Endothelial cell of umbilical vein (primary cell): ENCODE results near the gene CXCR3. TPM values are rescaled to one million over a fixed set of nuclear protein-coding genes. Genes with fewer than 3 reads are reported as not detected.
"Not testable (repeated sequence)": the region's sequence is repeated elsewhere in the genome, so short reads cannot be mapped to it uniquely, and the experiment has no call there.

Experiments used
- BruUV-seq: library from RNA; stranded (reverse); fragments of 400-500 nt; replicated peaks from 2 replicates; lab custom pipeline; 2021; lab: Mats Ljungman, UMichigan
- CTCF ChIA-PET: fragments of 300-600, 350-600 bp; sonication (Branson Sonifier 250); formaldehyde crosslinking; loops from one replicate; lab custom pipeline; 2021; ENCODE audit warnings: antibody characterized with exemption, inconsistent platforms; lab: Charles Lee
- POLR2A ChIA-PET: fragments of 300-600, 350-600 bp; sonication (Branson Sonifier 250); formaldehyde crosslinking; loops from one replicate; lab custom pipeline; 2021; ENCODE audit warnings: antibody characterized with exemption, inconsistent platforms; lab: Charles Lee
- DNase-seq: peaks from one replicate; pipeline ENCODE4 v3.0.0-alpha.2; 2011; ENCODE audit warnings: low read depth, low spot score
- FAIRE-seq: peaks from 2 replicates; lab custom pipeline; 2011; peaks lifted over from hg19 to GRCh38; lab: Jason Lieb, UNC
- H2AFZ ChIP-seq: 2 replicates; pipeline ENCODE4 v1.6.0; 2012; ENCODE audit warnings: low read depth, low read length, control low read depth, inconsistent platforms
- H3K27ac ChIP-seq: 2 replicates; pipeline ENCODE4 v1.5.1; 2011; ENCODE audit warnings: low read depth, mild to moderate bottlenecking, control low read depth, low read length, moderate library complexity; ENCODE audit not compliant: insufficient read depth
- H3K27me3 ChIP-seq, 2 experiments: 2 replicates each; pipeline versions ENCODE4 v1.6.0 to v1.6.1; 2011; ENCODE audit warnings: low read length in 2 of 2, mixed read lengths in 1 of 2; ENCODE audit not compliant: control insufficient read depth in 2 of 2, insufficient read depth in 2 of 2
- H3K36me3 ChIP-seq, 2 experiments: 2 replicates in 1 of 2; 3 replicates in 1 of 2; pipeline ENCODE4 v1.5.1; 2011; ENCODE audit warnings: low read length in 2 of 2, mild to moderate bottlenecking in 1 of 2, moderate library complexity in 1 of 2; ENCODE audit not compliant: control insufficient read depth in 2 of 2, insufficient read depth in 2 of 2; ENCODE audit errors: extremely low read depth in 1 of 2
- H3K4me1 ChIP-seq: 3 replicates; pipeline ENCODE4 v1.5.1; 2011; ENCODE audit warnings: mild to moderate bottlenecking, low read length; ENCODE audit not compliant: control insufficient read depth, insufficient read depth; ENCODE audit errors: extremely low read depth
- H3K4me2 ChIP-seq: 2 replicates; pipeline ENCODE4 v1.6.1; 2011; ENCODE audit warnings: low read length, control low read depth, mixed read lengths; ENCODE audit not compliant: insufficient read depth
- H3K4me3 ChIP-seq, 3 experiments: fragments of 200-600 bp in 1 of 3; sonication (generic), shearing (Covaris generic) in 1 of 3; replicated peaks in 1 of 3; 2 replicates each; pipeline ENCODE4 v1.5.1; 2011 to 2016; ENCODE audit warnings: control low read depth in 3 of 3, low read length in 3 of 3, mild to moderate bottlenecking in 2 of 3, inconsistent platforms in 1 of 3, low read depth in 1 of 3, moderate library complexity in 1 of 3; ENCODE audit not compliant: insufficient read depth in 1 of 3
- H3K79me2 ChIP-seq: 2 replicates; pipeline ENCODE4 v1.6.0; 2012; ENCODE audit warnings: low read length, inconsistent platforms; ENCODE audit not compliant: control insufficient read depth, insufficient read depth
- H3K9ac ChIP-seq: replicated peaks from 2 replicates; pipeline ENCODE3; 2011; ENCODE audit warnings: low read length, control low read depth; ENCODE audit not compliant: insufficient read depth; ENCODE audit errors: extremely low read depth
- H3K9me1 ChIP-seq: replicated peaks from 3 replicates; pipeline ENCODE4 v1.6.0; 2011; ENCODE audit warnings: mild to moderate bottlenecking, low read length; ENCODE audit not compliant: control insufficient read depth, insufficient read depth; ENCODE audit errors: extremely low read depth
- H3K9me3 ChIP-seq: replicated peaks from 2 replicates; pipeline ENCODE4 v1.5.1; 2012; ENCODE audit warnings: low read length, inconsistent platforms; ENCODE audit not compliant: control insufficient read depth, insufficient read depth
- H4K20me1 ChIP-seq: replicated peaks from 2 replicates; pipeline ENCODE3; 2011; ENCODE audit warnings: mild to moderate bottlenecking, low read length; ENCODE audit not compliant: control insufficient read depth, insufficient read depth; ENCODE audit errors: extremely low read depth
- CTCF ChIP-seq, 2 donors: IDR thresholded peaks; 1 replicate in 1 of 2; 2 replicates in 1 of 2; pipeline ENCODE4 v1.5.1; 2011; ENCODE audit warnings: low read length in 2 of 2, mild to moderate bottlenecking in 2 of 2, moderate library complexity in 2 of 2, control low read depth in 1 of 2, inconsistent platforms in 1 of 2, low read depth in 1 of 2; ENCODE audit not compliant: insufficient read depth in 1 of 2; ENCODE audit errors: extremely low read depth in 1 of 2
- FOS ChIP-seq: IDR thresholded peaks from 2 replicates; pipeline ENCODE4 v1.6.1; 2011; ENCODE audit warnings: mild to moderate bottlenecking, low read length, moderate library complexity, borderline replicate concordance; ENCODE audit not compliant: insufficient read depth
- JUN ChIP-seq: IDR thresholded peaks from 2 replicates; pipeline ENCODE4 v1.6.1; 2011; ENCODE audit warnings: borderline replicate concordance, low read depth; ENCODE audit not compliant: insufficient read length, insufficient read depth
- MAX ChIP-seq: IDR thresholded peaks from 2 replicates; pipeline ENCODE4 v1.6.1; 2011; ENCODE audit not compliant: insufficient read depth, insufficient read length
- MYC ChIP-seq: IDR thresholded peaks from one replicate; pipeline ENCODE4 v1.6.1; 2011; ENCODE audit warnings: mild to moderate bottlenecking, low read depth, low read length
- POLR2A ChIP-seq: IDR thresholded peaks from 2 replicates; pipeline ENCODE4 v1.6.1; 2012; ENCODE audit warnings: low read depth, mild to moderate bottlenecking, control low read depth, low read length
- POLR2AphosphoS5 ChIP-seq: IDR thresholded peaks from 2 replicates; pipeline ENCODE4 v1.6.1; 2012; ENCODE audit warnings: low read depth, mild to moderate bottlenecking, control low read depth, low read length, moderate library complexity; ENCODE audit not compliant: insufficient read depth
- dilution Hi-C: fragments of 300-500 bp; cut with MboI; formaldehyde crosslinking; loops from one replicate; pipeline ENCODE4 v1.15.0; 2019; ENCODE audit warnings: low sequenced_read_pairs; ENCODE audit not compliant: extremely low pct_ligation_motif_present
- intact Hi-C: fragments of 100-400 bp; cut with micrococcal nuclease; formaldehyde crosslinking; loops from one replicate; pipeline ENCODE4 v1.10.0; 2022
- polyA plus RNA-seq, 4 experiments: library from polyadenylated mRNA; depleted of rRNA in 3 of 4; stranded (reverse) in 3 of 4; unstranded in 1 of 4; fragments of >200 nt; gene quantifications; 2 replicates each; pipeline versions ENCODE4 v1.2.1 to v1.2.3, GENCODE V29; 2011 to 2012; ENCODE audit warnings: missing spikeins in 1 of 4
- total RNA-seq: library from RNA; stranded (reverse); gene quantifications from 2 replicates; pipeline ENCODE4 v1.2.3, GENCODE V29; 2021

CXCR3 gene
- total and polyA plus RNA-seq, 2 donors (not counting 3 experiments of a cell fraction or from before 2014, with no cell fraction given) = not detected

GRCh38 chrX:71611736-71612135 is 6.6 kb downstream of the CXCR3 start:
- POLR2A ChIA-PET, H3K27me3 ChIP-seq, FAIRE-seq, BruUV-seq, H3K9me1 ChIP-seq, H3K4me3 ChIP-seq, H4K20me1 ChIP-seq, DNase-seq, H3K9ac ChIP-seq, dilution Hi-C loops, H3K79me2 ChIP-seq, H3K9me3 ChIP-seq, H3K4me2 ChIP-seq, H2AFZ ChIP-seq: not testable (repeated sequence)
- intact Hi-C loops = loop anchor here (5.0 kb wide), 2 partner anchors 41 to 79 kb away; partner anchors contain the start of gene OGT
- peaks cover 15% of the 10 kb centered on the region for H3K4me1 ChIP-seq
- CTCF ChIA-PET = interaction anchor here (1.3 kb wide), 1 partner anchor 11 kb away, joined by 3 read pairs; no protein-coding TSS in a partner anchor
- peaks cover 0 to 17% of the 10 kb centered on the region in 2 experiments for H3K36me3 ChIP-seq
- H3K27ac ChIP-seq = peak overlapping the region; percentile 78

GRCh38 chrX:71609095-71609750 is 9.1 kb downstream of the CXCR3 start:
- intact Hi-C loops = loop anchor here (5.0 kb wide), 1 partner anchor 37 kb away; no protein-coding TSS in a partner anchor

More at GRCh38 chrX:71609095-71609750, 9.1 kb downstream of the CXCR3 start:
- no peak overlapping the region for H2AFZ ChIP-seq
- H3K4me3 ChIP-seq = no peak overlapping the region
- no peak overlapping the region for H3K27ac ChIP-seq
- H3K9me3 ChIP-seq = no peaks in the 10 kb centered on the region
- no peaks in the 10 kb centered on the region for H4K20me1 ChIP-seq
- CTCF ChIA-PET = no interaction called here
- no TSS peak for BruUV-seq
- POLR2A ChIA-PET = no interaction called here
- H3K4me2 ChIP-seq = no peak overlapping the region
- peaks cover 30% of the 10 kb centered on the region for H3K4me1 ChIP-seq
- H3K79me2 ChIP-seq = no peaks in the 10 kb centered on the region
- no peak overlapping the region for H3K9ac ChIP-seq
- peaks cover 0 to 18% of the 10 kb centered on the region in 2 experiments for H3K36me3 ChIP-seq
- dilution Hi-C loops = no loop called here
- H3K9me1 ChIP-seq = no peaks in the 10 kb centered on the region
- TF ChIP-seq POLR2A (no peak), MYC (no peak), JUN (no peak), FOS (no peak), CTCF (IDR thresholded peaks at IDR 0.05; ENCODE audit: extremely low read depth in 1 of 2, insufficient read depth in 1 of 2, low read depth in 1 of 2, low read length in 2 of 2) (no peak), POLR2AphosphoS5 (no peak), MAX (no peak)
- H3K27me3 ChIP-seq = no peaks in the 10 kb centered on the region
- FAIRE-seq = no peak
- no peak for DNase-seq
